Right cardiac atrium (tissue), 5 donors: ENCODE measurements around the gene NOX5. TPM values are rescaled to one million over a fixed set of nuclear protein-coding genes. Genes with fewer than 3 reads are reported as not detected.

ENCODE experiments used
- ATAC-seq, 2 donors: fragments of 200-7000 bp; cut with Tn5 transposase; one replicate each; pipeline versions ENCODE4 v1.8.0 to v1.9.1; 2020; ENCODE audit warnings: moderate library complexity in 2 of 2, mild to moderate bottlenecking in 1 of 2
- DNase-seq, 3 donors: peaks; one replicate each; pipeline ENCODE4 v3.0.0-alpha.2; 2020
- H3K27ac ChIP-seq: one replicate; pipeline ENCODE4 v1.5.1; 2013; ENCODE audit warnings: mild to moderate bottlenecking, low read length, control low read depth, moderate library complexity
- H3K27me3 ChIP-seq: one replicate; pipeline ENCODE4 v1.6.1; 2013; ENCODE audit not compliant: control insufficient read depth, insufficient read depth
- H3K4me1 ChIP-seq: one replicate; pipeline ENCODE4 v1.6.1; 2013; ENCODE audit warnings: low read length; ENCODE audit not compliant: control insufficient read depth, insufficient read depth
- H3K4me3 ChIP-seq: one replicate; pipeline ENCODE4 v1.5.1; 2013; ENCODE audit warnings: low read length, control low read depth
- H3K9me3 ChIP-seq: one replicate; pipeline ENCODE4 v1.6.1; 2013; ENCODE audit warnings: low read length; ENCODE audit not compliant: control insufficient read depth
- whole genome bisulfite sequencing: extraction: QIAGEN DNeasy Blood & Tissue Kit; methylation state at CpG from one replicate; pipeline ENCODE4 v1.1.7; 2013; 5-methylcytosine and 5-hydroxymethylcytosine counted together
- intact Hi-C, 4 donors: fragments of 100-400 bp; cut with DNase I; formaldehyde crosslinking; loops; one replicate each; pipeline versions ENCODE4 v1.11.0 to v1.14.0; 2022 to 2023
- polyA plus RNA-seq: library from polyadenylated mRNA; stranded (reverse); fragments of 200-250 nt; gene quantifications from one replicate; pipeline ENCODE4 v1.2.3, GENCODE V29; 2013
- total RNA-seq, 4 donors: library from RNA; stranded (reverse); fragmentation: NEBNext Ultra II Directional; extraction: Animal tissue kit (Norgen Biotek cat#: 25700); gene quantifications; one replicate each; pipeline ENCODE4 v1.2.1, GENCODE V29; 2021
- donor health status: healthy with polysubstance abuse.
- donor health status: DM: no; HTN: yes; CAD: no.
- donor health status: DM: no; HTN: no; CAD: no.
- donor health status: DM: no; HTN: yes; CAD: no; lungs with severe emphysema.
- donor health status: DM: yes; HTN: yes; CAD: no.

Gene NOX5
- total and polyA plus RNA-seq, 5 donors: 0.03 to 0.17 (median 0.07) TPM; not detected in 1

GRCh38 chr15:69002783-69003182 lies 11.7 kb upstream of the NOX5 start:
- Histone ChIP-seq H3K27me3 (no peaks in the 10 kb centered on the region), H3K4me3 (no peak overlapping the region), H3K4me1 (no peaks in the 10 kb centered on the region), H3K27ac (no peak overlapping the region), H3K9me3 (peaks cover 3% of the 10 kb centered on the region)
- intact Hi-C loops: no loop called here
- no peak for ATAC-seq
- DNase-seq: no peak
- 84% methylated on average over 4 of the region's 4 CpGs for WGBS

- H3K9me3 ChIP-seq: peaks cover 4% of the 10 kb centered on the region
- no peaks in the 10 kb centered on the region for H3K4me1 ChIP-seq
- no peaks in the 10 kb centered on the region for H3K27me3 ChIP-seq
- H3K27ac ChIP-seq: no peak overlapping the region
- ATAC-seq: no peak
- no peak for DNase-seq
- intact Hi-C loops: no loop called here
- 70% methylated on average over 2 of the region's 2 CpGs for WGBS
- H3K4me3 ChIP-seq: no peak overlapping the region
These were observed 10.5 kb upstream of the NOX5 start for GRCh38 chr15:69004011-69004410.

GRCh38 chr15:69008056-69008455 lies 6.4 kb upstream of the NOX5 start:
- no peak for DNase-seq
- no peak overlapping the region for H3K27ac ChIP-seq
- H3K4me3 ChIP-seq: no peak overlapping the region
- peaks cover 4% of the 10 kb centered on the region for H3K9me3 ChIP-seq
- ATAC-seq: no peak
- H3K27me3 ChIP-seq: no peaks in the 10 kb centered on the region
- intact Hi-C loops: no loop called here
- no peaks in the 10 kb centered on the region for H3K4me1 ChIP-seq

- Histone ChIP-seq H3K27ac (no peak overlapping the region), H3K4me1 (no peaks in the 10 kb centered on the region), H3K9me3 (peaks cover 4% of the 10 kb centered on the region), H3K4me3 (no peak overlapping the region), H3K27me3 (no peaks in the 10 kb centered on the region)
- WGBS: 87% methylated on average over 5 of the region's 5 CpGs
- ATAC-seq: no peak
- DNase-seq: no peak
- intact Hi-C loops: no loop called here
These were observed 5.2 kb upstream of the NOX5 start for GRCh38 chr15:69009341-69009740.

GRCh38 chr15:69011641-69012040 lies 2.9 kb upstream of the NOX5 start:
- H3K27ac ChIP-seq: no peak overlapping the region
- ATAC-seq (no peak), DNase-seq (no peak)
- intact Hi-C loops: no loop called here
- WGBS: 83% methylated on average over 3 of the region's 3 CpGs
- H3K4me3 ChIP-seq: no peak overlapping the region
- H3K9me3 ChIP-seq: peaks cover 4% of the 10 kb centered on the region
- H3K27me3 ChIP-seq: no peaks in the 10 kb centered on the region
- no peaks in the 10 kb centered on the region for H3K4me1 ChIP-seq

GRCh38 chr15:69012761-69013364 lies 1.6 kb upstream of the NOX5 start:
- Histone ChIP-seq H3K27me3 (no peaks in the 10 kb centered on the region), H3K9me3 (no peaks in the 10 kb centered on the region), H3K4me3 (no peak overlapping the region), H3K4me1 (no peaks in the 10 kb centered on the region), H3K27ac (no peak overlapping the region)
- DNase-seq: no peak
- intact Hi-C loops: no loop called here
- no peak for ATAC-seq
- WGBS: 85% methylated on average over 5 of the region's 5 CpGs

- ATAC-seq (no peak), DNase-seq (no peak)
- Histone ChIP-seq H3K27me3 (no peaks in the 10 kb centered on the region), H3K4me1 (no peaks in the 10 kb centered on the region), H3K9me3 (no peaks in the 10 kb centered on the region), H3K27ac (no peak overlapping the region), H3K4me3 (no peak overlapping the region)
- 82% methylated on average over 4 of the region's 4 CpGs for WGBS
- intact Hi-C loops: no loop called here
These were observed 629 bp upstream of the NOX5 start for GRCh38 chr15:69013726-69014406.

GRCh38 chr15:69015591-69015990 lies 1.1 kb downstream of the NOX5 start:
- intact Hi-C loops: no loop called here
- WGBS: 72% methylated on average over 7 of the region's 7 CpGs
- no peak for DNase-seq
- no peaks in the 10 kb centered on the region for H3K27me3 ChIP-seq
- H3K27ac ChIP-seq: no peak overlapping the region
- no peak for ATAC-seq
- H3K9me3 ChIP-seq: no peaks in the 10 kb centered on the region
- H3K4me3 ChIP-seq: no peak overlapping the region
- no peaks in the 10 kb centered on the region for H3K4me1 ChIP-seq

- H3K4me1 ChIP-seq: no peaks in the 10 kb centered on the region
- no peaks in the 10 kb centered on the region for H3K9me3 ChIP-seq
- H3K27ac ChIP-seq: no peak overlapping the region
- intact Hi-C loops: no loop called here
- no peak overlapping the region for H3K4me3 ChIP-seq
- H3K27me3 ChIP-seq: no peaks in the 10 kb centered on the region
- no peak for DNase-seq
- no peak for ATAC-seq
- whole genome bisulfite sequencing: 91% methylated on average over 5 of the region's 5 CpGs
These were observed 1.6 kb downstream of the NOX5 start for GRCh38 chr15:69016021-69016595.

- Histone ChIP-seq H3K27me3 (no peaks in the 10 kb centered on the region), H3K27ac (no peak overlapping the region), H3K9me3 (no peaks in the 10 kb centered on the region), H3K4me3 (no peak overlapping the region), H3K4me1 (no peaks in the 10 kb centered on the region)
- WGBS: 87% methylated on average over 7 of the region's 7 CpGs
- DNase-seq (no peak), ATAC-seq (no peak)
- intact Hi-C loops: no loop called here
These were observed 3.5 kb downstream of the NOX5 start for GRCh38 chr15:69017978-69018377.

- H3K4me3 ChIP-seq: no peak overlapping the region
- DNase-seq (no peak), ATAC-seq (no peak)
- no peaks in the 10 kb centered on the region for H3K9me3 ChIP-seq
- WGBS: 79% methylated on average over 6 of the region's 6 CpGs
- H3K4me1 ChIP-seq: no peaks in the 10 kb centered on the region
- no peak overlapping the region for H3K27ac ChIP-seq
- intact Hi-C loops: no loop called here
- no peaks in the 10 kb centered on the region for H3K27me3 ChIP-seq
These were observed 4.5 kb downstream of the NOX5 start for GRCh38 chr15:69018951-69019350.
